Right kidney (tissue), 1 donor: ENCODE results near the gene PLA2R1.

Source experiments
- DNase-seq: peaks from one replicate; pipeline ENCODE4 v3.0.0-alpha.2; 2016

The PLA2R1 gene

GRCh38 chr2:160033732-160034392 is 28.6 kb downstream of the PLA2R1 start:
- no peak for DNase-seq

GRCh38 chr2:160029270-160029628 is 33.2 kb downstream of the PLA2R1 start:
- DNase-seq, result no peak

GRCh38 chr2:160028431-160029269 is 33.8 kb downstream of the PLA2R1 start:
- DNase-seq, result no peak

DNA sequence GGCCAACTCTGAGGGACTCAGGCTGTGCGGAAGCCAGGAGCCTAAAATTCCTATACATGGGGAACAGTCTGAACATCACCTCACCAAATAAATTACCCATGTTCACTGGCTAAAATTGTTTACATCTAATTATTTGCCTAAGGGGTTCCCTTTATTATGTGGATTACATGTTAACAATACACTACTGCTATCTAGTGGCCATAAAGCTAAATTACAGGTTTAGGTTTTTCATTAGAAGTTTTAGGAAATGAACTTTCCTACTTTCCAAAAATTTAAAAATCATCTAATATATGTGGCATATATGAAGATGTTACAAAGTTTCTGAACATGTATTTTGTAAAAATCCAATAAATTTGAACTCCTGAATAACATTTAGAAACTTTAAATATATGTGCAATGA is 40.3 kb downstream of the PLA2R1 start:
- no peak for DNase-seq

DNA sequence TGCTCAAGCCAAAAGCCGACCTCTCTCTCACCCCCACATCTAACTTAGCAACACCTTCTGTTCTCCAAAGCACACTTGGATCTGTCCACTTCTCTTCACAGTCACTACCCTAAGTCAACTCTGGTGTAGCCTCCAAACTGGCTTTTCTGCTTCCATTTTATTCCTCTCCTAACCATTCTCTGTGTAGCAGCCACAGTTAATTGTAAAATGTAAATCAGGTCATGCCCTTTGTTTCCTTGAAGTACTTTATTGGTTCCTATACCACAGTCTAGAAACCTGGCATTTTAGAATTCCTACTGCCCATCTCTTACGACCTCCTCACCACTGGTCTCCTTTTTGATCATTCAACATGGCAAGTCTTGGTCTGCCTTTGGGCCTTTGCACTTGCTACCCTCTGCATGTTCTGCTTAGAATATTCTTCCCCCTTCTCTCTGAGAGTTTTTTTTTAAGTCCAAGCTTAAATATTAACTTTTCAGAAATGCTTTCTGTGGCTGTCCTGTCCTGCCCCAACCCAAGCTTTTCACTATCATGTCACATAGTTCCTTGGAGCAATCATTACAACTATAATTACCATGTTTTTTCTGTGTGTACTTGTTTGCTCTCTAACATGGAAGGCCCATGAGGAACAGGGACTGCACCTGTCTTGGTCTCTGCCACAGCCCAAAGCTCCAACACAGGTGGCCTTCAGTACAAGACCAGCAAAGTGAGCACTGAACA is 42.9 kb downstream of the PLA2R1 start:
- DNase-seq, result no peak

DNA sequence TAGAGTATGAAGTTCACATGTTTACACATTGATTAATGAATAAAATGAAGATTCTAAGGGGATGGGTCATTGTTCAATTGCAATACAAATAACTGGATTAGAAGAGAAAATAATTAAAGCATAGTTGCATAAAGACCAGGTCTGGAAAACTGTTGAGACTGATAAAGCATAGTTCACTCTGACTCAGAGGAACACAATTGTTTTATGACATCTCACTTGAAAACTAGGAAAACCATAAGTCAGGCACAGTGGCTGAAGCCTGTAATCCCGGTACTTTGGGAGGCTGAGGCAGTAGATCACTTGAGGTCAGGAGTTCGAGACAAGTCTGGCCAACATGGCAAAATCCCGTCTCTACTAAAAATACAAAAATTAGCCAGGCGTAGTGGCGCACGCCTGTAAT is 46.7 kb downstream of the PLA2R1 start:
- no peak for DNase-seq

DNA sequence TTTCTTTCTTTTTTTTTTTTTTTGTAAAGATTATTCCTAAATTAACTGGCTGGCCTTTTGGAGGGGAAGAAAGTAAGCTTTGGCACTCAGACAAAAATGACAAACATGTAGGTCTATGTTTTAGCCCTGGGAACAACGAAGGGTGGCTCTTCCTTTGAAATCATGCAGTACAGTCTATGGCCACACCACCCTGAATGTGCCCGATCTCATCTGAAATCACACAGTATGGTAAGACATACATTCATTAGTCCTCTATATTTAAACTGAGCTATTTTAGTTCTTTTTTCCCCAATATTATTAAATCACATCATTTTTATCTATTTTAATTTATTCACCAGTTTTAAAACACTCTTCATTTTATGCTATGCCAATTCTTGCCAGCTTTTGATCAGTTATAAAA is 48.2 kb downstream of the PLA2R1 start:
- DNase-seq, result no peak

DNA sequence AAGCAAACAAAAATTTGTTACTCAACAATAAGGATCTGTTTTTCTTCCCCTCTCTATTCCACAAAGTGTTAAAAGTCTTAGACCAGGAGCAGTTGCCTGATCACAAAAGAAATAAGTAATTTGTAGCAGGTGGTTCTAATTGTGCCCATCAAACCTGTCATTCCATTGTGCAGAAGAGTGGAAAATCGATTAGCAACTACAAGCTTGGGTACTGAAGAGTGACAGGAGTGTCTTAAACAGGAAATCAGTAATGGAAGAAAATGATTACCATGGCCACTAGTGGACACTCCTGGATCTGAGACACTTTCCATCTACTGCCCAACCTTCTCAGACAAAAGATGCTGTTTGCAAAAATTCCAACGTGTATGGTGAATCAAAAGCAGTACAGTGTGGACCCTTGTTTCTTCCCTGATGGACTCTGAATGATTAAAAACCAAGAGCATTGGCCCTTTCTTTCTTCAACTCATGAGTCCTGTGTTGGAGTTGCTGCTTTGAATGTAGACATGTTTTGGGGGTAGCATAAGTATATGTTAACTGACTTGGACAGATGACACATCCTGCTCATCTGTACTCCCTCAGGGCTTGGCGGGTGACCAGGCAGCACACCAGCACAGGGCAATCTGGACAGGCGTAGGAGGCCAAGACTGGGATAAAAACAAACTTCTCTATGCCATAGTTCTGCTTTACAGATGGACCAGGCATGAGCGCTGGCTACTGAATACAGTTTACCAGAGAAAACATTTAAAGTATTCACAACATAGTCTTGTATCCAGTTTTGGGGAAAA is 51.9 kb downstream of the PLA2R1 start:
- DNase-seq, result no peak

GRCh38 chr2:160007111-160007510 is 55.3 kb downstream of the PLA2R1 start:
- DNase-seq, result no peak

DNA sequence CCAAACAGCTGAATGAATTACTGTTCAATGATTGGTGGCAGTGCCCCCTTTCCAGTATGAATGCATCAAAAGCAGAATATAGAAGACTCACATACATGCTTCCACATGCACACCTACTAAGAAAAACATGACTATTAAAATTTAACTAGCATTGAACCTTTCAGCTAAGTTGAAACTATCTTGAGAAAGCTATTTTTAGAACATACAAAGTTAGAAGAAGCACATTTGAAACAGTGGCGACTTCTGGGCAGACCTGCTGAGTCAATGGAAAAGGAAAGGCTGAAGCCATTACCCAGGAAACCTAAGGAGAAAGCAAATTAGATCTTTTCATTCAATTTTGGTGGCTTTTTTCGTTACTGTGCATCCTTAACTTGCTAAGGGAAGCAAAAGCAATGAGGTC is 55.9 kb downstream of the PLA2R1 start:
- no peak for DNase-seq

- peak; percentile 15 for DNase-seq
Measured at GRCh38 chr2:160005908-160006307, 56.5 kb downstream of the PLA2R1 start.

DNA sequence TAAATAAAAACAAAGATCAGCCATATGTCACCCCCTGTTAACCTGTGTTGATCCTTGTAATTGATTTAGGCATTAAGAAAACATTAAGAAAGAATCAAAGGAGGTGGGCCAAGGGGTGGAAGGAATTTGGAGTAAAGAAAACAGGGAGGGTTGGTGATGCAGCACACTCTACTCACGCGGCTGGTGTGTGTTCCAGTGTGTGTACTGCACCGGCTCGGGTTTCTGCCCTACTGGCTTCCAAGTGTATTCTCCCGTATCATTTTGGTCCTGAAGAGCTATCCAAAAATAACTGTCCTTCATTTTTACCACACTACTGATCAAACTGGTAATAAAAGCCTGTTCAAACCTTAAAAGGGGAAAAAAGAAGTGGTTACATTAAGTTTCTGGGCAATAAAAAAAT is 56.9 kb downstream of the PLA2R1 start:
- DNase-seq, result no peak

DNA sequence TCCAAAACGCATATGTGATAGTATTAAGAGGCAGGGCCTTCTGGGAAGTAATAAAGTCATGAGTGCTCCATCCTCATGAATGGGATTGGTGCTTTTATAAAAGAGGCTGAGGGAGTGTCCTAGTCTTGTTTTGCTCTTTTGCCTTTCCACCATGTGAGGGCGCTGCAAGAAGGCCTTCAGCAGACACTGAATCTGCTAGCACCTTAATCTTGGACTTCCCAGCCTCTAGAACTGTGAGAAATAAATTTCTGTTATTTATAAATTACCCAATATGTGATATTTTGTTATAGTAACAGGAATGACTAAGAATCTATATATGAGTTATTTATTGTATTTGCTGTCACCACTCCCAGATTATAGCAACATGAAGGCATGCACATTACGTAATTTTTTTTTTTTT is 63.5 kb downstream of the PLA2R1 start:
- no peak for DNase-seq

- no peak for DNase-seq
Measured at GRCh38 chr2:159998243-159998642, 64.2 kb downstream of the PLA2R1 start.

- peak; percentile 25 for DNase-seq
Measured at GRCh38 chr2:159996792-159997546, 65.4 kb downstream of the PLA2R1 start.

DNA sequence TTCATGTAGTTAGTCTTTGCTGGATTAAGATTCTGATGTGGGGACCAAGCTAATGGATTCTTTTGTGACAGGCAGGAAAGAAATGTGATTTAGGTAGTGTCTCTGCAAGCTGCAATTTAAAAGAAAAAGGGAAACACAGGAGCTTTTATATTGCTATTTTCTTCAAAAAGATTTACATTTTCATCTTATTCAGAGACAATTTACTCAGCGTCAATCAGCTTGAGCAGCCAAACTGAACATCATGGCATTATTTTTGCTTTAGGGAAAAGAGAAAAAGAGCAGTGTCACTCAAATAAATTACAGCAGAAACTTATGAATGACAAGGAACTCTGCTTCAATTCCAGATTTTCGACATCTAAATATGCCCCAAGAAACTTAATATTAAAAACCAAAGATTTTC is 67.4 kb downstream of the PLA2R1 start:
- DNase-seq, result no peak

- DNase-seq, result no peak
Measured at GRCh38 chr2:159989249-159989648, 73.2 kb downstream of the PLA2R1 start.

DNA sequence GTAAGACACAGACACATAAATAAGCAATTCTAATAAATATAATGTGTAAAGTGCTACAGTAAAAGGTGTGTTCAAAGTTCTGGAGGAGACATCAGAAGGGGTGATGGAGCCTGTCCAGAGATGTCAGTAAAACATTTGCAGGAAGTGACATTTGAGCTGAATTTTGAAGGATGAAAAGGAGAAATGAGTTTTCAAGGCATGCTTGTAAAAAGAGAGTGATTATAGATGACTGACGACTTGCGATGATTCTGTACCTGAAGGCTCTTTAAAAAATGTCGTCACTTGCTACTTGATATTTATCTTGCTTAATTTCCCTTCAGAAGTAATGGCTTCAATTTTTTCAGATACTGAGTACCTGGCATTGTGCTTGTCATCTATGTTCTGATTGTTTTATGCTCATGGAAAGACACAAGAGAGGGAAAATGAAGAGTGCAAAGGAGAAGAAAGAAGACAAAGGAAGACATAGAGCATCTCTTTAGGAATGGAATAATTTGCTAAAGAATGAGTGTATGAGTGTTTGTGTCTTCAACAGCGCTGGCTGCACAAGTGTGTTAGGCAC is 73.9 kb downstream of the PLA2R1 start:
- no peak for DNase-seq

GRCh38 chr2:159987181-159987580 is 75.2 kb downstream of the PLA2R1 start:
- DNase-seq, result no peak

DNA sequence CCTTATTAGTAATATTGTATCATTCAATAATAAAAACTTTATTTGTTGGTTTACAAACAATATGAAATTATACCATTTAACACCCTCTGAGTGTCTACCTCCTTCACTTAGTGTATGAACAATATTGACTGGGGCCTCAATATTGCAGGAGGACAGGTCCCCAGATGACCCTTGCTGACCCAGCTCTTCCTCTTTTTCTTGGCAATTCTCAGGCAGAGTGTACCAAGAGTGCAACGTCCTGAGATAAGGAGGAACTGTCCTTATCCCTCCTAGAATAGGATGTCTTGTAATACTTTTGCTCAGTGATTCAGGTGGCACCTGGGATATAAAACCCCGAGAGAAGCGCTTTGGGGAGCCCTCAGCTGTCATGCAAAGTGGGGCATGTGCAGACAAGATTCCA is 76.8 kb downstream of the PLA2R1 start:
- DNase-seq, result no peak

GRCh38 chr2:159984034-159984433 is 78.4 kb downstream of the PLA2R1 start:
- no peak for DNase-seq
